ENCODE results near the gene AUTS2.

Gene AUTS2

GRCh38 chr7:69896121-69896520 lies 297.8 kb downstream of the AUTS2 start:
- H3K4me3 ChIP-seq (ENCODE audit: low read length): no peak overlapping the region
- TF ChIP-seq ZNF274 (IDR thresholded peaks at IDR 0.05; ENCODE audit: low read depth, low read length): no peak

- TF ChIP-seq ZNF274 (IDR thresholded peaks at IDR 0.05; ENCODE audit: low read depth, low read length): no peak
- H3K4me3 ChIP-seq (ENCODE audit: low read length): no peak overlapping the region
These were observed 299.9 kb downstream of the AUTS2 start for GRCh38 chr7:69898189-69898588.

GRCh38 chr7:69903410-69903809 lies 305.1 kb downstream of the AUTS2 start:
- no peak for TF ChIP-seq ZNF274 (IDR thresholded peaks at IDR 0.05; ENCODE audit: low read depth, low read length)
- H3K4me3 ChIP-seq (ENCODE audit: low read length): no peak overlapping the region

- no peak for TF ChIP-seq ZNF274 (IDR thresholded peaks at IDR 0.05; ENCODE audit: low read depth, low read length)
- no peak overlapping the region; the same call in 1 of the 2 replicates for H3K4me3 ChIP-seq (ENCODE audit: low read length)
These were observed 308.2 kb downstream of the AUTS2 start for GRCh38 chr7:69906283-69906995.

- no peak overlapping the region for H3K4me3 ChIP-seq (ENCODE audit: low read length)
- no peak for TF ChIP-seq ZNF274 (IDR thresholded peaks at IDR 0.05; ENCODE audit: low read depth, low read length)
These were observed 309.4 kb downstream of the AUTS2 start for GRCh38 chr7:69907720-69908119.

- TF ChIP-seq ZNF274 (IDR thresholded peaks at IDR 0.05; ENCODE audit: low read depth, low read length): no peak
- no peak overlapping the region for H3K4me3 ChIP-seq (ENCODE audit: low read length)
These were observed 310.2 kb downstream of the AUTS2 start for GRCh38 chr7:69908454-69908853.

- TF ChIP-seq ZNF274 (IDR thresholded peaks at IDR 0.05; ENCODE audit: low read depth, low read length): no peak
- no peak overlapping the region for H3K4me3 ChIP-seq (ENCODE audit: low read length)
These were observed 311.9 kb downstream of the AUTS2 start for GRCh38 chr7:69910150-69910549.

GRCh38 chr7:69911337-69911736 lies 313.1 kb downstream of the AUTS2 start:
- TF ChIP-seq ZNF274 (IDR thresholded peaks at IDR 0.05; ENCODE audit: low read depth, low read length): no peak
- H3K4me3 ChIP-seq (ENCODE audit: low read length): no peak overlapping the region

- H3K4me3 ChIP-seq (ENCODE audit: low read length): no peak overlapping the region
- no peak for TF ChIP-seq ZNF274 (IDR thresholded peaks at IDR 0.05; ENCODE audit: low read depth, low read length)
These were observed 313.9 kb downstream of the AUTS2 start for GRCh38 chr7:69912141-69912540.

- TF ChIP-seq ZNF274 (IDR thresholded peaks at IDR 0.05; ENCODE audit: low read depth, low read length): no peak
- no peak overlapping the region for H3K4me3 ChIP-seq (ENCODE audit: low read length)
These were observed 314.6 kb downstream of the AUTS2 start for GRCh38 chr7:69912846-69913245.

GRCh38 chr7:69919426-69920111 lies 321.3 kb downstream of the AUTS2 start:
- no peak for TF ChIP-seq ZNF274 (IDR thresholded peaks at IDR 0.05; ENCODE audit: low read depth, low read length)
- H3K4me3 ChIP-seq (ENCODE audit: low read length): no peak overlapping the region

- H3K4me3 ChIP-seq (ENCODE audit: low read length): no peak overlapping the region
- TF ChIP-seq ZNF274 (IDR thresholded peaks at IDR 0.05; ENCODE audit: low read depth, low read length): no peak
These were observed 322.5 kb downstream of the AUTS2 start for GRCh38 chr7:69920797-69921196.

- TF ChIP-seq ZNF274 (IDR thresholded peaks at IDR 0.05; ENCODE audit: low read depth, low read length): no peak
- H3K4me3 ChIP-seq (ENCODE audit: low read length): no peak overlapping the region
These were observed 323.9 kb downstream of the AUTS2 start for GRCh38 chr7:69922026-69922803.

- TF ChIP-seq ZNF274 (IDR thresholded peaks at IDR 0.05; ENCODE audit: low read depth, low read length): no peak
- H3K4me3 ChIP-seq (ENCODE audit: low read length): no peak overlapping the region
These were observed 329.2 kb downstream of the AUTS2 start for GRCh38 chr7:69927461-69927860.

- no peak for TF ChIP-seq ZNF274 (IDR thresholded peaks at IDR 0.05; ENCODE audit: low read depth, low read length)
- no peak overlapping the region for H3K4me3 ChIP-seq (ENCODE audit: low read length)
These were observed 330.3 kb downstream of the AUTS2 start for GRCh38 chr7:69928621-69929020.

Data from GM08714 (cell line).